A549 (cell line): ENCODE data around the gene TOB2.

Source experiments
- MAFK ChIP-seq: fragments of 450-650 bp; IDR thresholded peaks from 2 replicates; pipeline ENCODE4 v1.6.1; 2014; ENCODE audit not compliant: partially characterized antibody
- POLR2AphosphoS2 ChIP-seq: conservative IDR thresholded peaks from 2 replicates; pipeline ENCODE4 v1.6.1; 2012; ENCODE audit warnings: low read length, improper control_type of control experiment, inconsistent platforms
- RNF2 ChIP-seq: fragments of 200-600 bp; sonication (generic); IDR thresholded peaks from 2 replicates; pipeline ENCODE4 v1.6.1; 2016; ENCODE audit warnings: low read depth, mild to moderate bottlenecking, antibody characterized with exemption, moderate library complexity, borderline replicate concordance
- ZC3H11A ChIP-seq: fragments of 450-650 bp; IDR thresholded peaks from 2 replicates; pipeline ENCODE4 v1.6.1; 2014; ENCODE audit warnings: antibody characterized with exemption, mild to moderate bottlenecking
- TF ChIP-seq, protein P1 (sequence below): fragments of >200 bp; sonication (Bioruptor Twin); formaldehyde crosslinking; IDR thresholded peaks from 3 replicates; pipeline ENCODE4 v1.5.1; 2016

DNA sequence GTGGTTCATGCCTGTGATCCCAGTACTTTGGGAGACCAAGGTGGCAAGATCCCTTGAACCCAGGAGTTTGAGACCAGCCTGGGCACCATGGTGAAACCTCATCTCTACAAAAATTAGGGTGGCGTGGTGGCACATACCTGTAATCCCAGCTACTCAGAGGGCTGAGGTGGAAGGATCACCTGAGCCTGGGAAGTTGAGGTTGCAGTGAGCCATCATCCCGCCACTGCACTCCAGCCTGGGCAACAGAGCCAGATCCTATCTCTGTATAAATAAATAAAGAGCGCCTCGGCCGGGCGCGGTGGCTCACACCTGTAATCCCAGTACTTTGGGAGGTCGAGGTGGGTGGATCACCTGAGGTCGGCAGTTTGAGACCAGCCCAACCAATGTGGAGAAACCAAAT, 27.9 kb downstream of the TOB2 start:
- TF ChIP-seq, protein P1, sequence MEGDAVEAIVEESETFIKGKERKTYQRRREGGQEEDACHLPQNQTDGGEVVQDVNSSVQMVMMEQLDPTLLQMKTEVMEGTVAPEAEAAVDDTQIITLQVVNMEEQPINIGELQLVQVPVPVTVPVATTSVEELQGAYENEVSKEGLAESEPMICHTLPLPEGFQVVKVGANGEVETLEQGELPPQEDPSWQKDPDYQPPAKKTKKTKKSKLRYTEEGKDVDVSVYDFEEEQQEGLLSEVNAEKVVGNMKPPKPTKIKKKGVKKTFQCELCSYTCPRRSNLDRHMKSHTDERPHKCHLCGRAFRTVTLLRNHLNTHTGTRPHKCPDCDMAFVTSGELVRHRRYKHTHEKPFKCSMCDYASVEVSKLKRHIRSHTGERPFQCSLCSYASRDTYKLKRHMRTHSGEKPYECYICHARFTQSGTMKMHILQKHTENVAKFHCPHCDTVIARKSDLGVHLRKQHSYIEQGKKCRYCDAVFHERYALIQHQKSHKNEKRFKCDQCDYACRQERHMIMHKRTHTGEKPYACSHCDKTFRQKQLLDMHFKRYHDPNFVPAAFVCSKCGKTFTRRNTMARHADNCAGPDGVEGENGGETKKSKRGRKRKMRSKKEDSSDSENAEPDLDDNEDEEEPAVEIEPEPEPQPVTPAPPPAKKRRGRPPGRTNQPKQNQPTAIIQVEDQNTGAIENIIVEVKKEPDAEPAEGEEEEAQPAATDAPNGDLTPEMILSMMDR, result no peak
- TF ChIP-seq MAFK (no peak), POLR2AphosphoS2 (no peak), RNF2 (no peak), ZC3H11A (no peak)
